ENCODE data around the gene HOGA1. TPM values are rescaled to one million over a fixed set of nuclear protein-coding genes. Genes with fewer than 3 reads are reported as not detected.
A peak's percentile ranks its signal among the peaks of the same experiment; 100 is the strongest.
"Not testable (repeated sequence)": the region's sequence is repeated elsewhere in the genome, so short reads cannot be mapped to it uniquely, and the experiment has no call there.

The HOGA1 gene
- total RNA-seq, 3 donors from 2014 or later (not counting 1 experiment from before 2014, with no cell fraction given): not detected

GRCh38 chr10:97640868-97641811 lies 57.0 kb downstream of the HOGA1 start:
- H3K9me3 ChIP-seq (ENCODE audit: control insufficient read depth, insufficient read depth, low read length): no peaks in the 10 kb centered on the region
- peak overlapping the region; percentile 99 for H3K4me3 Mint-ChIP-seq
- no peaks in the 10 kb centered on the region for H3K36me3 Mint-ChIP-seq
- peak overlapping the region; percentile 62 for H3K4me3 ChIP-seq (ENCODE audit: low read length)
- TF ChIP-seq, protein P1, sequence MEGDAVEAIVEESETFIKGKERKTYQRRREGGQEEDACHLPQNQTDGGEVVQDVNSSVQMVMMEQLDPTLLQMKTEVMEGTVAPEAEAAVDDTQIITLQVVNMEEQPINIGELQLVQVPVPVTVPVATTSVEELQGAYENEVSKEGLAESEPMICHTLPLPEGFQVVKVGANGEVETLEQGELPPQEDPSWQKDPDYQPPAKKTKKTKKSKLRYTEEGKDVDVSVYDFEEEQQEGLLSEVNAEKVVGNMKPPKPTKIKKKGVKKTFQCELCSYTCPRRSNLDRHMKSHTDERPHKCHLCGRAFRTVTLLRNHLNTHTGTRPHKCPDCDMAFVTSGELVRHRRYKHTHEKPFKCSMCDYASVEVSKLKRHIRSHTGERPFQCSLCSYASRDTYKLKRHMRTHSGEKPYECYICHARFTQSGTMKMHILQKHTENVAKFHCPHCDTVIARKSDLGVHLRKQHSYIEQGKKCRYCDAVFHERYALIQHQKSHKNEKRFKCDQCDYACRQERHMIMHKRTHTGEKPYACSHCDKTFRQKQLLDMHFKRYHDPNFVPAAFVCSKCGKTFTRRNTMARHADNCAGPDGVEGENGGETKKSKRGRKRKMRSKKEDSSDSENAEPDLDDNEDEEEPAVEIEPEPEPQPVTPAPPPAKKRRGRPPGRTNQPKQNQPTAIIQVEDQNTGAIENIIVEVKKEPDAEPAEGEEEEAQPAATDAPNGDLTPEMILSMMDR (IDR thresholded peaks at IDR 0.05): no peak
- peaks cover 8% of the 10 kb centered on the region for H3K36me3 ChIP-seq (ENCODE audit: control insufficient read depth, insufficient read depth, low read length)
- intact Hi-C loops (cut with micrococcal nuclease): loop anchor here (1.0 to 10.0 kb wide), 6 partner anchors 8 to 346 kb away; partner anchors contain the start of genes ARHGAP19, AVPI1, FRAT1 and MMS19
- H3K27ac Mint-ChIP-seq: peak overlapping the region; percentile 90
- peak overlapping the region; percentile 57 for H3K27ac ChIP-seq (ENCODE audit: low read length)
- no peaks in the 10 kb centered on the region for H3K9me3 Mint-ChIP-seq
- WGBS (ENCODE audit: insufficient coverage): 2% methylated on average over 67 of the region's 67 CpGs
- peaks cover 0 to 2% of the 10 kb centered on the region in 2 donors for H3K27me3 Mint-ChIP-seq (ENCODE audit: low read depth in 2 of 2)
- peaks cover 29 to 34% of the 10 kb centered on the region in 2 donors for H3K4me1 Mint-ChIP-seq
- H3K4me1 ChIP-seq (ENCODE audit: control insufficient read depth, insufficient read depth, low read length): peaks cover 21% of the 10 kb centered on the region
- ATAC-seq (peak in 2 of 3 donors; percentile 15 to 17), DNase-seq (peak; percentile 33 to 37)
- no peaks in the 10 kb centered on the region for H3K27me3 ChIP-seq (ENCODE audit: control insufficient read depth, insufficient read depth, low read length)

GRCh38 chr10:97642471-97643159 lies 58.4 kb downstream of the HOGA1 start:
- not testable (repeated sequence) for H3K27me3 ChIP-seq (ENCODE audit: control insufficient read depth, insufficient read depth, low read length); ATAC-seq; H3K4me3 ChIP-seq (ENCODE audit: low read length); H3K9me3 Mint-ChIP-seq; H3K36me3 ChIP-seq (ENCODE audit: control insufficient read depth, insufficient read depth, low read length); H3K27me3 Mint-ChIP-seq (ENCODE audit: low read depth in 2 of 2); DNase-seq; H3K9me3 ChIP-seq (ENCODE audit: control insufficient read depth, insufficient read depth, low read length); H3K27ac ChIP-seq (ENCODE audit: low read length); H3K36me3 Mint-ChIP-seq
- peak overlapping the region; percentile 63 to 90 for H3K27ac Mint-ChIP-seq
- peaks cover 21% of the 10 kb centered on the region for H3K4me1 ChIP-seq (ENCODE audit: control insufficient read depth, insufficient read depth, low read length)
- 95% methylated on average over 13 of the region's 13 CpGs for WGBS (ENCODE audit: insufficient coverage)
- H3K4me1 Mint-ChIP-seq: peaks cover 32 to 42% of the 10 kb centered on the region in 2 donors
- intact Hi-C loops (cut with micrococcal nuclease): loop anchor here (5.0 to 10.0 kb wide), 3 partner anchors 145 to 348 kb away; partner anchors contain the start of genes ARHGAP19, MMS19 and UBTD1
- peak overlapping the region; percentile 99 for H3K4me3 Mint-ChIP-seq

DNA sequence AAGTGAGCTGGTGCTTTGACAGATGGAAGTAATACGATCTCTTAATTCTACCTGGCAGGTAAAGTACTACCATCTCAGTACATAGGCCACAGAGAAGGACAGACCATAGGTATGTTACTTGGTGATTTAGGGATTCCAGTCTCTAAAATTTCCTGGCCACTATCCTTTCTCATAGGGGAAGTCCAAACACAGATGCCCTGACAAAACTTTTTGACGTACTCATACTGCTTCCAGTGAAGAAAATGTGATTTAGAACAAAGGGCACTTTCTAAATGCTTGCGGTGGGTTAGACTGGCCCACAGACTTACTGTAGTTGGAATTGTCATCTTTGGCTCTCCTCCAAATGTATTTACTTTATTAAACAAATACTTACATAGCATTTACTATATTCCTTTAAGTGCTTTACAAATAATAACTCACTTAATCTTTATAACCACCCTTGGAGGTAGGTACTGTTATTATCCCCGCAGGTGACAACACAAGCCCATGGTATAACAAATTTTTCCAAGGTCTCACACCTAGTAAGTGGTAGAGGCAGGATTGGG lies 59.3 kb downstream of the HOGA1 start:
- H3K9me3 Mint-ChIP-seq: no peaks in the 10 kb centered on the region
- intact Hi-C loops (cut with micrococcal nuclease): loop anchor here (5.0 to 10.0 kb wide), 3 partner anchors 146 to 349 kb away; partner anchors contain the start of genes ARHGAP19, MMS19 and UBTD1
- TF ChIP-seq, protein P1 (IDR thresholded peaks at IDR 0.05): no peak
- peaks cover 0 to 1% of the 10 kb centered on the region in 2 donors for H3K27me3 Mint-ChIP-seq (ENCODE audit: low read depth in 2 of 2)
- DNase-seq: no peak
- H3K36me3 Mint-ChIP-seq: no peaks in the 10 kb centered on the region
- Histone ChIP-seq H3K4me3 (ENCODE audit: low read length) (no peak overlapping the region), H3K27ac (ENCODE audit: low read length) (no peak overlapping the region), H3K4me1 (ENCODE audit: control insufficient read depth, insufficient read depth, low read length) (peaks cover 29% of the 10 kb centered on the region), H3K36me3 (ENCODE audit: control insufficient read depth, insufficient read depth, low read length) (peaks cover 9% of the 10 kb centered on the region), H3K27me3 (ENCODE audit: control insufficient read depth, insufficient read depth, low read length) (no peaks in the 10 kb centered on the region), H3K9me3 (ENCODE audit: control insufficient read depth, insufficient read depth, low read length) (no peaks in the 10 kb centered on the region)
- H3K4me1 Mint-ChIP-seq: peaks cover 38 to 47% of the 10 kb centered on the region in 2 donors
- no peak for ATAC-seq
- peak overlapping the region; percentile 63 to 90 for H3K27ac Mint-ChIP-seq
- 100% methylated on average over 2 of the region's 4 CpGs for WGBS (ENCODE audit: insufficient coverage)
- peak overlapping the region; percentile 61 for H3K4me3 Mint-ChIP-seq
